Prostate gland (tissue), 2 donors: ENCODE data around the gene SEPTIN7. TPM values are rescaled to one million over a fixed set of nuclear protein-coding genes. Genes with fewer than 3 reads are reported as not detected.

Experiments
- DNase-seq: peaks from one replicate; pipeline ENCODE4 v3.0.0-alpha.2; 2019; ENCODE audit warnings: low spot score
- H3K27ac ChIP-seq, 2 donors: fragments of 200-600 bp; sonication (generic); 2 replicates each; pipeline ENCODE4 v1.5.1; 2017 to 2019
- H3K27me3 ChIP-seq: fragments of 200-600 bp; sonication (generic); replicated peaks from 2 replicates; pipeline ENCODE4 v1.5.1; 2019; ENCODE audit not compliant: insufficient read depth
- H3K36me3 ChIP-seq, 2 donors: fragments of 200-600 bp; sonication (generic); 1 replicate in 1 of 2; 2 replicates in 1 of 2; pipeline versions ENCODE4 v1.5.1 to v1.8.1; 2017 to 2019
- H3K4me1 ChIP-seq: fragments of 200-600 bp; sonication (generic); replicated peaks from 2 replicates; pipeline ENCODE4 v1.5.1; 2019
- H3K4me3 ChIP-seq, 2 donors: fragments of 200-600 bp; sonication (generic); 2 replicates each; pipeline ENCODE4 v1.5.1; 2017 to 2019
- H3K9me3 ChIP-seq: fragments of 200-600 bp; sonication (generic); 2 replicates; pipeline ENCODE4 v1.5.1; 2017
- CTCF ChIP-seq, 4 experiments: fragments of 200-600 bp in 2 of 4; fragments of 450-650 bp in 2 of 4; sonication (generic) in 2 of 4; IDR thresholded peaks; 1 replicate in 3 of 4; 2 replicates in 1 of 4; pipeline ENCODE4 v1.5.1; 2016 to 2019; ENCODE audit warnings: antibody characterized with exemption in 4 of 4, mild to moderate bottlenecking in 2 of 4, moderate library complexity in 2 of 4
- POLR2A ChIP-seq: fragments of 450-650 bp; IDR thresholded peaks from one replicate; pipeline ENCODE4 v1.6.1; 2016; ENCODE audit warnings: antibody characterized with exemption, mild to moderate bottlenecking
- POLR2AphosphoS5 ChIP-seq: sonication (generic); formaldehyde crosslinking; IDR thresholded peaks from one replicate; pipeline ENCODE4 v1.6.1; 2017; ENCODE audit warnings: antibody characterized with exemption
- WGBS: methylation state at CpG from one replicate; pipeline ENCODE4 v1.1.5; 2018; 5-methylcytosine and 5-hydroxymethylcytosine counted together
- intact Hi-C: fragments of 100-400 bp; cut with DNase I; formaldehyde crosslinking; loops from one replicate; pipeline ENCODE4 v1.14.2; 2022
- total RNA-seq, 2 donors: library from RNA; depleted of rRNA; stranded (reverse); fragments of >200 nt; gene quantifications; one replicate each; pipeline ENCODE4 v1.1.0, GENCODE V29; 2016

The SEPTIN7 gene
- total RNA-seq, 2 donors from 2014 or later = 135 to 136 TPM

DNA sequence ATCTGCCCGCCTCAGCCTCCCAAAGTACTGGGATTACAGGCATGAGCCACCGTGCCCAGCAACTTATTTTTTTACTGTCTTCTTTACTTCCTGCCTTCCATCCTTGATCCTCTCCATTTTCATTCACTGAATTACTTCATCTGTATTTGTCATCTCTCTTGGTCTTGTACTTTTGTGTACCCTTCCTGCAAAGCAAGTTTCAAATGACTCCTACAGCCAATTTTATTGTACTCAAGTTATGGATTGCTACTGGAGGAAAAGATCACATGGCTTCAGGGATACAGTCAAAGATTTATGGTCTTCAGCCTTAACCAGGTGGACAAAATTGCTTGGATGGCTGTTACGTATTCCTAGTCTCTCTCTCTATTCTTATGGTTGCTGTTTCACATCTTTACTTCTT is 22.6 kb downstream of the SEPTIN7 start:
- no peak overlapping the region for H3K27ac ChIP-seq
- WGBS = 75% methylated on average over 3 of the region's 3 CpGs
- H3K36me3 ChIP-seq = no peaks in the 10 kb centered on the region
- H3K9me3 ChIP-seq = no peaks in the 10 kb centered on the region
- no peaks in the 10 kb centered on the region for H3K4me1 ChIP-seq
- no peaks in the 10 kb centered on the region for H3K27me3 ChIP-seq
- no peak for DNase-seq
- TF ChIP-seq CTCF (IDR thresholded peaks at IDR 0.05) = no peak
- TF ChIP-seq POLR2AphosphoS5 = no peak
- no peak for TF ChIP-seq POLR2A
- no peak overlapping the region for H3K4me3 ChIP-seq
- intact Hi-C loops = no loop called here

DNA sequence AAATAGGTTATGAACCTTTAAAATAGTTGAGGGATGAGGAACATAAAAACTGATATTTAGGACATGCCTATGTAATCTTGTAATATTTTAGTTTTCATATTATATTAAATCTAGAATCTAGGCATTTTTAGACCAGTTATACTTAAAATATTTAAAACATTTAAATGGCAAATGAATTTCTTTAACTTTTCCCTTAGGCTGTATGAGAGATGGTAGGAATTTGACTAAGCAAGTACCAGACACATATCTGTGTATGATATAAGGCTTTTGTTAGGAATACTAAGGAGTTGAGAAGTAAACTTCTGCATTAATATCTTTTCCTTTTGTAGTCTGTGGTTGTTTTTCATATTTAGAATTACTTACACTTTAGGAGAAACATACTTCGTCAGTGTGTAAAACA is 25.1 kb downstream of the SEPTIN7 start:
- H3K27ac ChIP-seq = no peak overlapping the region
- H3K36me3 ChIP-seq = no peaks in the 10 kb centered on the region
- intact Hi-C loops = no loop called here
- 98% methylated on average over 1 of the region's 1 CpG for WGBS
- H3K9me3 ChIP-seq = no peaks in the 10 kb centered on the region
- no peak overlapping the region for H3K4me3 ChIP-seq
- no peaks in the 10 kb centered on the region for H3K27me3 ChIP-seq
- H3K4me1 ChIP-seq = no peaks in the 10 kb centered on the region
- TF ChIP-seq POLR2AphosphoS5 (no peak), CTCF (IDR thresholded peaks at IDR 0.05) (no peak), POLR2A (no peak)
- DNase-seq = no peak

DNA sequence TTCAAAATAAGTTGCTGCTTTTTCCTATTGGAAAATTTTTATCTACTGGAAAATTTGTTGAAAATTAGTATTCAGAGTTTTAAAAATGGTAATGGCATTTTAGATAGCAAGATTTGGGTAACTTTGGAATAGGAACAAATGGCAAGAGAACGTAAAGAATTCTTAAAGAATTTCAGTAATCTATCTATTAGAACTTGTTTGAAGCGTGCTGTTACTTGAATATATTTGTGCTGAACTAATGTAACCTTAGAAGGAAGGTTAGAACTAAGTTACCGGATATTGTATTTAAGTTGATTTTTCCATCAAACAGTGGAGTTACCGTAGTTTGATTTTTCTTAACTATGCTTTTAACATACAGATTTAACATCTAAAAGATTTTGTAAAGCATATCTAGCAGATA is 25.9 kb downstream of the SEPTIN7 start:
- Histone ChIP-seq H3K36me3 (no peaks in the 10 kb centered on the region), H3K4me3 (no peak overlapping the region), H3K4me1 (peaks cover 6% of the 10 kb centered on the region), H3K27me3 (no peaks in the 10 kb centered on the region), H3K27ac (no peak overlapping the region), H3K9me3 (no peaks in the 10 kb centered on the region)
- intact Hi-C loops = no loop called here
- WGBS = 47% methylated on average over 4 of the region's 4 CpGs
- DNase-seq = no peak
- TF ChIP-seq CTCF (IDR thresholded peaks at IDR 0.05) (no peak), POLR2A (no peak), POLR2AphosphoS5 (no peak)

GRCh38 chr7:35828817-35829216 is 28.0 kb downstream of the SEPTIN7 start:
- Histone ChIP-seq H3K27ac (no peak overlapping the region), H3K4me3 (no peak overlapping the region), H3K4me1 (peaks cover 6% of the 10 kb centered on the region), H3K27me3 (no peaks in the 10 kb centered on the region), H3K9me3 (no peaks in the 10 kb centered on the region), H3K36me3 (no peaks in the 10 kb centered on the region)
- intact Hi-C loops = no loop called here
- 91% methylated on average over 6 of the region's 6 CpGs for WGBS
- no peak for DNase-seq
- TF ChIP-seq POLR2A = no peak

GRCh38 chr7:35831208-35831607 is 30.4 kb downstream of the SEPTIN7 start:
- Histone ChIP-seq H3K9me3 (no peaks in the 10 kb centered on the region), H3K4me1 (peaks cover 6% of the 10 kb centered on the region), H3K4me3 (no peak overlapping the region), H3K27ac (no peak overlapping the region), H3K27me3 (no peaks in the 10 kb centered on the region), H3K36me3 (no peaks in the 10 kb centered on the region)
- no peak for DNase-seq
- intact Hi-C loops = no loop called here
- TF ChIP-seq POLR2AphosphoS5 (no peak), POLR2A (no peak), CTCF (IDR thresholded peaks at IDR 0.05) (no peak)
